ENCODE data around the gene IFT52.
"Not testable (repeated sequence)": the region's sequence is repeated elsewhere in the genome, so short reads cannot be mapped to it uniquely, and the experiment has no call there.

IFT52 gene

GRCh38 chr20:43642548-43642947 is 51.8 kb downstream of the IFT52 start:
- no peak for DNase-seq

- DNase-seq: no peak
Observed at GRCh38 chr20:43650997-43651525, 60.3 kb downstream of the IFT52 start.

GRCh38 chr20:43651650-43652184 is 61.0 kb downstream of the IFT52 start:
- not testable (repeated sequence) for DNase-seq

GRCh38 chr20:43653966-43654365 is 63.2 kb downstream of the IFT52 start:
- DNase-seq: no peak

GRCh38 chr20:43655176-43655575 is 64.4 kb downstream of the IFT52 start:
- DNase-seq: not testable (repeated sequence)

- DNase-seq: no peak
Observed at GRCh38 chr20:43655937-43656336, 65.2 kb downstream of the IFT52 start.

- DNase-seq: no peak
Observed at GRCh38 chr20:43658069-43658722, 67.5 kb downstream of the IFT52 start.

- no peak for DNase-seq
Observed at GRCh38 chr20:43658723-43659419, 68.1 kb downstream of the IFT52 start.

- no peak for DNase-seq
Observed at GRCh38 chr20:43662943-43663655, 72.4 kb downstream of the IFT52 start.

- DNase-seq: no peak
Observed at GRCh38 chr20:43665466-43666176, 74.9 kb downstream of the IFT52 start.

- peak in 10 of 51 donors; percentile 4 to 25 (median 7) for DNase-seq
Observed at GRCh38 chr20:43666376-43667328, 75.9 kb downstream of the IFT52 start, which contains the start of gene MYBL2. Gene MYBL2 (plus strand): TSS chr20:43667114. CDS start chr20:43667284, 170 bp downstream.

GRCh38 chr20:43667341-43668132 is 76.8 kb downstream of the IFT52 start:
- no peak for DNase-seq

- no peak for DNase-seq
Observed at GRCh38 chr20:43669332-43669731, 78.6 kb downstream of the IFT52 start.

- DNase-seq: no peak
Observed at GRCh38 chr20:43670423-43670822, 79.7 kb downstream of the IFT52 start.

GRCh38 chr20:43676368-43676767 is 85.6 kb downstream of the IFT52 start:
- DNase-seq: no peak

GRCh38 chr20:43680981-43681380 is 90.2 kb downstream of the IFT52 start:
- DNase-seq: no peak

- peak in 2 of 51 donors; percentile 1 to 4 for DNase-seq
Observed at GRCh38 chr20:43681468-43681942, 90.8 kb downstream of the IFT52 start.

- DNase-seq: no peak
Observed at GRCh38 chr20:43681991-43682410, 91.3 kb downstream of the IFT52 start.

GRCh38 chr20:43682446-43682845 is 91.7 kb downstream of the IFT52 start:
- no peak for DNase-seq
